GM19023 (cell line): Measurements from ENCODE around the gene MUTYH.
"Not testable (repeated sequence)": the region's sequence is repeated elsewhere in the genome, so short reads cannot be mapped to it uniquely, and the experiment has no call there.

ENCODE experiments used
- ATAC-seq: cut with Tn5 transposase; IDR thresholded peaks from one replicate; pipeline ENCODE4 v1.9.1; 2021; ENCODE audit warnings: mild to moderate bottlenecking, moderate library complexity; ENCODE audit not compliant: unreplicated experiment

MUTYH gene

GRCh38 chr1:45339789-45340558 lies at the start of gene MUTYH, which contains the start of gene TOE1:
MUTYH (minus strand) TSS chr1:45340440; CDS start chr1:45334505, 5,935 bp downstream.
TOE1 (plus strand) TSS chr1:45340170; CDS start chr1:45340253, 83 bp downstream.
- ATAC-seq, result peak; percentile 86

DNA sequence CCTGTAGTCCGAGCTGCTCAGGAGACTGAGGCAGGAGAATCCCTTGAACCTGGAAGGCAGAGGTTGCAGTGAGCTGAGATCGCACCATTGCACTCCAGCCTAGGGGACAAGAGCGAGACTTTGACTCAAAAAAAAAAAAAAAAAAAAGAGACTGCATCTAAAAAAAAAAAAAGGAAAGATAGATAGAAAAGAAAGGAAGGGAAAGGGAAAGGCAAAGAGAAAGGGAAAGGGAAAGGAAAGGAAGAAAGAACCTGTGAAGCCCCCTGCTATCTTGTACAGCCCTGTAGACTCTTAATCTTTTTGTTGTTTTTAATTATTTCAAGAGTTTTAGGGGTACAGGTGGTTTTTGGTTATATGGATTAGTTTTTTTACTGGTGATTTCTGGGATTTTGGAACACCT lies 46.0 kb upstream of the MUTYH start:
- no peak for ATAC-seq

GRCh38 chr1:45385302-45385701 lies 45.1 kb upstream of the MUTYH start:
- no peak for ATAC-seq

- not testable (repeated sequence) for ATAC-seq
Observed at GRCh38 chr1:45384213-45384612, 44.0 kb upstream of the MUTYH start.

- ATAC-seq, result no peak
Observed at GRCh38 chr1:45383191-45383590, 43.0 kb upstream of the MUTYH start.

- no peak for ATAC-seq
Observed at GRCh38 chr1:45381243-45381642, 41.0 kb upstream of the MUTYH start.

GRCh38 chr1:45380730-45381129 lies 40.5 kb upstream of the MUTYH start:
- ATAC-seq, result no peak

- ATAC-seq, result no peak
Observed at GRCh38 chr1:45380125-45380524, 39.9 kb upstream of the MUTYH start.

DNA sequence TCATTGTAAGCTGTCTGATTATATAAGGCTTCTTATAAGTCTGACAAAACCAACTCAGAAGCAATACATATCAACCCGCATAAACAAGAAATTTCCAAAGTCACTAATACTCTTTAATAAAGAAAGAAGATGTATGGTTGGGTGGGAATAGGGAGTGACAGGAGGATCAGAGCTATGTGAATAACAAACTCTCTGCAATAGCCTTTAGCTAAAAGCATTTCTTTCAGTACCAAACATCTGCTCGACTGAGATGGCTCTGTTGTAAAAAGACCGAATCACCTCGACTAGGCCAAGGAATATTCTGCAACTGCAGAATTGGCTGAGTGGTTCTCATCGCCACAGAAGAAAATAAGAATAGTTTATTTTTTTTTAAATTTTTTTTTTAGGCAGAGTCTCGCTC lies 39.3 kb upstream of the MUTYH start:
- no peak for ATAC-seq

DNA sequence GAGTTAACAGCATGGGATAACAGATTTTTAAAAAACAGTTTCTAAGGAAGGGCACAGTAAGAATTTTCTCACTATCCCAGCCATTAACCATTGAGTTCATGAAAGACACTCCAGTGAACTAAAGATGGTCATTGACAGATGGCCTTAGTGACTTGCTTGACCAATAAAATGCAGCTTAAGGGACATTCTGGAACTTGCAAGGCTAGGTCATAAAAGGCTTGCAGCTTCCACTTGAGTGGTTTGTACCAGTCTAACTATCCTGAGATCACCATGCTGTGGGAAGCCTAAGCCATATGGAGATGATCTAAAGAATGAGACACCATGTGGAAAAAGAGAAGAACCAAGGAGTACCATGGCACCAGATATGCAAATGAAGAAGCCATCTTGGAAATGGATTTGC lies 37.9 kb upstream of the MUTYH start:
- ATAC-seq, result no peak

- no peak for ATAC-seq
Observed at GRCh38 chr1:45375104-45376090, 35.2 kb upstream of the MUTYH start.

DNA sequence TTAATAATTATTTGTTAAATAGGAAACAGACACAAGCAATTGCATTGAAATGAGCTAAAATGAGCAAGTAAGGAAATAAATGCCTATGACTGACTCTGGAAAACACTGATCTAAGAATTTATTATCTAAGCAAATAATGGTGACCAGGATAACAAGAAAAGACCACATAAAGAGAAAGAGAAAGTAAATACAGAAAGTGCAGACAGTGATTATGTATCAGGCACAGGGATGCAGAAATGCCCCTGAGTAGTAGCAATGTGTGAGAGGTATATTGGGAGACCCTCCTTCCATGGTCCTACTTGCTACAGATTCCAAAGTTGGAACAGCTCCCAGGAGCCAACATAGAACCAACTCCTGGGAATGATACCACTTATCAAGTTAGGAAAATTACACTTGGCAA lies 33.3 kb upstream of the MUTYH start:
- no peak for ATAC-seq

GRCh38 chr1:45370575-45370974 lies 30.3 kb upstream of the MUTYH start:
- no peak for ATAC-seq

DNA sequence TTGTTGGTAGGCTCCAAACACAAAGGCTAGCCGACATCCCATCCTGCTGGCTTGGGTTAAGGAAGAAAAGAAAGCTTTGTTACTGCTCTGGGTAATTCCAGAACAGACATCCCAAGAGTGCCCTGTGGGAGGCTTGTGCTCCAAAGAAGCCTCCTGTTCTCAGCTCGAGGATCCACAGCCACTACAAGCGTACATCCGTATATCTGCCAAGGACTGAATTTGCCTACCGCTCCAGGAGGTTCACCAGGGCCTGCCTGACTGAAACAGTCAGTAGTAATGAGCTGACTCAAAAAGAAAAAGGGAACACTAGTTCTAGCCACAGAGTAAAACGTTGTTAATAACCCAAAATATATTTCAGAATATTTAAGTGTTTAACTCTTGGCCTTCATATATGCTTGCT lies 24.8 kb upstream of the MUTYH start:
- no peak for ATAC-seq

DNA sequence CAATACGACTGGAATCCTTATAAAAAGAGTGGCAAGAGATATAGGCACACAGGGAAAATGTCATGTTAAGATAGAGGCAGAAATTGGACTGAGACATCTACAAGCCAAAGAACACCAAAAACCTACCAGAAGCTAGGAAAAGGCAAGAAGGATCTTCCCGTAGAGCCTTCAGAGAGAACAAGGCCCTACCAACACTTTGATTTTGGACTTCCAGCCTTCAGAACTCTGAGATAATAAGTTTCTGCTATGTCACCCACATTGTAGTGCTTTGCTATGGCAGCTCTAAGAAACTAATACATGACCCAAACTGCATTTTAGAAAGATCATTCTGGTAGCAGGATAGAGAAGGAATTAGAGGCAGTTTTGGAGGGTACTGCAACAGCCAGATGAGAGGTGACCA lies 24.1 kb upstream of the MUTYH start:
- ATAC-seq, result no peak

GRCh38 chr1:45360981-45361380 lies 20.7 kb upstream of the MUTYH start:
- not testable (repeated sequence) for ATAC-seq

DNA sequence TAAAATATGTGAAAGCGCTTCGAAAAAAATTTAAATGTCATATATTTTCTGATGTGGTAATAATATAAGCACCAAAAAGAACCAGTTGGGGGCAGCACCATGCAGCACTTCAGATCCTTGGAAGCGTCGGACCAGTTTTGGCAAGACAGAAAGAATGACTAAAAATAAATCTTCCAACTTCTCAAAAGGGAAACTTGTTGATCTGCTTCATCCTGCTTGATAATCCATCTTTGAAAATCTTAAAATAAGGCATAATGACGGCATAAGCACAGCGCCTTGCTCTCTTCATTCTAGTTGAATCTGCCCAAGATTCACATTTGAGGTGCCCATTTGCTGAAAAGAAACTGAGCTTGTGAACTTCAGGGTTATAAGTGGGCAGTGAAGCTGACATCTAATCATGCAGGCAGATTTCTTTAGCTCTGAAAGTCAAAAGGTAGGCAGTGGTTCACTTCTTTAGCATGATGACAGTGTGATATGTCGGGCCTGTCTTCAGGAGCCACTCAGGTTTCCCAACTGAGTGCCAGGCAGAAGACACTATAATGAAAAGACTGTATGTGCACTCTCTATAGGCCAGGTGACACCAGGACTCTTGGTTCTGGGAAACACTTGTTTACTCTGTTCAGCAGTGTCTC lies 19.8 kb upstream of the MUTYH start:
- ATAC-seq, result no peak

DNA sequence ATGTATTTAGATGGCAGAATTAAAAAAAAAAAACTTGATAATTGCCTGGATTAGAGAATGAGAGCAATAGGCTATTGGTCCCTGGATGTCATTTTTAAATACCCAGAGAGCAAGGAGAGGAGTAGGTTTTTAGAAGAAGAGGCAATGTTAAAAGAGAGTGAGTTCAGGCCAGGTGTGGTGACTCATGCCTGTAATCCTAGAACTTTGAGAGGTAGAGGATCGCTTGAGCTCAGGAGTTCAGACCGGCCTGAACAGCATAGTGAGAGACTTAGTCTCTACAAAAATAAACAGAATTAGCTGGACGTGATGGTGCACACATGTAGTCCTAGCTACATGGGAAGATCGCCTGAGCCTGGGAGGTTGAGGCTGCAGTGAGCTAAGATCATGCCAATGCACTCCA lies 15.9 kb upstream of the MUTYH start:
- no peak for ATAC-seq

- ATAC-seq, result no peak
Observed at GRCh38 chr1:45355683-45356082, 15.4 kb upstream of the MUTYH start.

GRCh38 chr1:45354838-45355237 lies 14.6 kb upstream of the MUTYH start:
- no peak for ATAC-seq

- ATAC-seq, result no peak
Observed at GRCh38 chr1:45353685-45354084, 13.4 kb upstream of the MUTYH start.
